GM08714 (cell line): Measurements from ENCODE around the gene TMIGD3.
"Not testable (repeated sequence)": the region's sequence is repeated elsewhere in the genome, so short reads cannot be mapped to it uniquely, and the experiment has no call there.

ENCODE experiments used
- H3K4me3 ChIP-seq: fragments of 200-500 bp; sonication (Bioruptor generic); 2 replicates; pipeline ENCODE4 v1.5.1; 2014; ENCODE audit warnings: mild to moderate bottlenecking, low read length, inconsistent platforms
- ZNF274 ChIP-seq: IDR thresholded peaks from 2 replicates; pipeline ENCODE4 v1.6.1; 2012; ENCODE audit warnings: mild to moderate bottlenecking, low read depth, low read length

The TMIGD3 gene

GRCh38 chr1:111503585-111504060 lies at the start of gene TMIGD3, which contains the start of gene ADORA3:
Gene TMIGD3 (minus strand): TSS chr1:111503633. CDS start chr1:111503354, 279 bp downstream.
Gene ADORA3 (minus strand): TSS chr1:111503633. CDS start chr1:111503354, 279 bp downstream.
- TF ChIP-seq ZNF274, result no peak
- H3K4me3 ChIP-seq, result no peak within 1 kb of the TSS

DNA sequence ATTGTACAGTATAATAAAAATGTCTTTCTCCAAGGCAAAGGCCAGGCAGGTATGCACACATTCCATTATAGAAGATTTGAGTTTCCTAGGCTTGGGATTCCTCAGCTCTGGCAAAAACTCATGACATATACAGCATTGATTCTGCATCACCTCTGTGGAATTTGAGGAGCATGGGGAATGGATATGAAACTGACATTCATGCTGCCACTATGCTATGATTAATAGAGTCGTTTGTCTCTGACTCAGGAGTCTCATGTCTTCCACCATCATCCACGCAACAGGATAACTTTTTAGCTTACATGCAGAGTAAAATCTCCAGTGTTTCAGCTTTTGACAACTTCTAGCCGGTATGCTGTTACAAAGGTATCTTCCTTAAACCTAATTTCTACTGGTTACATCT lies 49.8 kb upstream of the TMIGD3 start:
- no peak overlapping the region for H3K4me3 ChIP-seq
- TF ChIP-seq ZNF274, result no peak

DNA sequence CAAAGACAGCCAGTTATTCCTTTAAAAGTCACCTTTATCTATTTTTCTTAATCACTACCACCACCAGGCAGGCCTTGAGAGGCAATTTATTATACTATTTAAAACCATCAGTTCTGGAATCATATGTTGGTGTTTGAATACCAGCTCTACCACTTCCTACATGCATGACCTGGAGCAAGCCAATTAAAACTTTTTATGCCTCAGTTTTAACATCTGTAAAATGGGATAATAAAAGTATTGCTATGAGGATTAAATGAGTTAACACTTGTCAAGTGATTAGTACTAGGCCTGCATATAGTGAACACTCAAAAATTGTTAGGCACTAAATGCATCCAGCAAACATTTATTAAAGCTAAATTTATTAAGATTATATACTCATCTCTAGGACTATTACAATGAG lies 49.2 kb upstream of the TMIGD3 start:
- no peak for TF ChIP-seq ZNF274
- no peak overlapping the region for H3K4me3 ChIP-seq

- no peak overlapping the region for H3K4me3 ChIP-seq
- no peak for TF ChIP-seq ZNF274
Observed at GRCh38 chr1:111551623-111552411, 48.4 kb upstream of the TMIGD3 start.

GRCh38 chr1:111547786-111548185 lies 44.4 kb upstream of the TMIGD3 start:
- not testable (repeated sequence) for H3K4me3 ChIP-seq

DNA sequence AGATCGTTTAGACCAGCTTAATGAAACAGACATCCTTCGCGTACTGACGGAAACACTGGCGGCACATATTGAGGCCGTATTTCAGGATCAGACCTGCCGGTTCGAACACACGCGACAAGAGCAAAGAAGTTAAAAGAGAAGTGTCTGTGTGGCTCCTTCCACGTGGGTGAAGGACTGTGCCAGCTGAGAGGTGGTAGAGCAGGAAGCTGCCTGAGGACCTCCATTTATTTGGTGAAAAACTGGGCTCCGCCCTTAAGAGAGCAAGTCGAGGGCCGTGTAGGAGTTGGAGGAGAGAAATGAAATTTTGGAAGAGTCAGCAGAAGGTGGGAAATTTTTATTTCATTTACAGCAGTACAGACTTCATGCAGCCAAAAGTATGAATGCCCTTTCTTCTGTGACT lies 38.8 kb upstream of the TMIGD3 start:
- no peak for TF ChIP-seq ZNF274
- no peak overlapping the region for H3K4me3 ChIP-seq

DNA sequence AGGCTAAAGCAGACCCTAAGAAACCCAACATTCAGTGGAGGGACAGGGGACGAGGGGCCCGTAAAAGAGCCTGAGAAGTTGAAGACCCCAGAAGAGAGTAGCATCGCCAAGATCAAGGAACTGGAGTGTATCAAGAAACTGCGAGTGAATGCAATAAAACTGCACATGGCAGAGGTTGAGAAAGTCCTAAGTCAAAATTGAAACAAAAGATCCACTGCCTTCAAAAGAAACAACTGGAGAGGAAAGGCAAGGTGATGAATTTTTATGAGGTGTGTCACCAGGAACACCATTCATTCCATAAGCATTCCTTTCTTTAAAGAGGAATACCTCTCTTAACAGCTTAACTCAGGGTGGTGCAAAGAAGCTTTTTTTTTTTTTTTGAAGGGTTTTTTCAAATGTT lies 38.3 kb upstream of the TMIGD3 start:
- no peak for TF ChIP-seq ZNF274
- no peak overlapping the region for H3K4me3 ChIP-seq

- no peak for TF ChIP-seq ZNF274
- H3K4me3 ChIP-seq, result no peak overlapping the region
Observed at GRCh38 chr1:111540928-111541327, 37.5 kb upstream of the TMIGD3 start.

DNA sequence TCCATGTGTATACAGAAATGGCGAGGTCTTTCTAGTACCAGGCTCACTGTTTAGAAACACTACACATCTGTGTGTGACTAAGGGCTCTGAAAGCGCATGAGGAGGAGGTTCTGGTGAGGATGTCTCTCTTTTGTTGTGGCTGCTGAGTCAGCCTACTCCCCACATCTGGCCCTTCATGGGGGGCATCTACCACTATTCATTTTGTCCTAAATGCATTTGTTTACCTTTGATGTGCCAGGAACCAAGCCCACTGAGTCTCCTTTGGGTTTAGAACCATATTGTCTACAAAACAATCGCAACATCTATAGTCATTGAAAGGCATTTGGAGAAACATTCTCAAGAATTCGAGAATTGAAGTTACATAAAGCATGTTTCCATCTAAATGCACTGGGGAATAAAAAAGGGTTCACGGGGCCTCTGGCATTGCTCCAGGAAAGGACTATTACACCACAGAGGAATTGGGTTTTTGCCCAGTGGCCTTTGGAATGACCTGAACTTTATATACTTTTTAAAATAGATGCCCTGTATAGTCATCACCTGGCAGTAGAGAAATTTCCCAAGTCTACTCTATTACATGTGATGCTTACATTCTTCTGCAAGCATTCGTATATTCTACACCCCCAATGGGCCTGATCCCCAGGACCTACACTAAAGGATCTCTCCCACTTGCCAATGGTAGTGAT lies 35.1 kb upstream of the TMIGD3 start:
- H3K4me3 ChIP-seq, result no peak overlapping the region
- no peak for TF ChIP-seq ZNF274

DNA sequence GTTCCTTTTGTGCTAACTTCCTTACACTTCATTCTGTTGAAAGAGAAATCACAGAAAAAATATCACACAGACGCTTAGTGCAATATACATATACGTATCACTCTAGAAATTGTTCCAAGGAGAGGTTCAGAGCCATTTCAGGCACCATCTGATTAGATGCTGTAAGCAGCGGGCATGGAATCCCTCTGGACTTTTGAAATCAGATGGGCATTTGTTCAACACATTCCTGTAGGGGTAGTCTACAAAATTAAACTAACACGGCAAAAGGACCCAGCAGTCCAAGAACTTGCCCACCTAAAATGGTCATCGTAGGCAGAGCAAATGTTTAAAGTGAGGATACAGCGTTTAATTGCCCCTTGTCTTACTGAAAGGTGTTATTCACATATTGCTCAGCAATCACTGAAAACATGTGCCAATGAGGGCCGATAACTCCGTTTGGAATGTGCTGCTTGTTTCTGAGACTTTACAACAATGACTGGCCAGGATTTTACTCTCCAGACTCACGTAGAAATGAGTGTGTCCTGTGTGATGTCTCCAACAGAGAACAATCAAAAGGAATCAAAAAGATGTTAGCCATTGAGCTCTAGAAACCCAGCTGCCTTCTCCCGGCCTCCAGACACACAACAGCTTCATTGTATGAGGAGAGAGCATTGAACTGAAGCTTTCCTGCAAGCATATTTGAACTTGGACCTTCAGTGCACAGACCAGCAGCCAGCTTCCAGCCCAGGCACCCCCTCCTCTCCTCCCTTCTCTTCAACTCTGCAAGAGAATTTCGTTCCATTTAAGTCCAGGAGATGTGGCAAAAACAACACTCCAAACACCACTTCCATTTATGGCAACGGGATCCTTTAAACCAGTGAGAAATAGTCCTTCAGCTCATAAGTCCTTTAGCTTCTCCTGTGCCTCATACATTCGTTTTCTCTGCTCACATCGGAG lies 32.1 kb upstream of the TMIGD3 start:
- H3K4me3 ChIP-seq, result no peak overlapping the region
- TF ChIP-seq ZNF274, result no peak

DNA sequence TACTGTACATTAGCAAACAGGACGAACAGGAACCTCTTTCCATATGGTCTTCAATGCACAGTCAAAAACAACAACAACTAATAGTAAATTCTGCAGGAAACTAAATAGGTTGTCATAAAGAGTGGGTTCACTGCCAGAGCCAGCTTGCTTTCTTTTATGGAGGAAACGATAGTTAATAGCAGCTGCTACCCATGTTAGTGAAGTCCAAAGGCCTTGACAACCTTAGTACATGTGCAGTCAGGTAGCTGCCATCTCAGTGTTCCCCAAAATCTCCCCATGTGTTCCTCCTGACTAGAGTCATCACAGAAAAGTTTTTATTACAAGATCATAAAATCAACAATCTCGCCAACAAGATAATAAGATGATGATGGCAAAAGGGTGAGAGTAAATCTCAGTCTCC lies 16.6 kb upstream of the TMIGD3 start:
- no peak for TF ChIP-seq ZNF274

GRCh38 chr1:111517469-111518225 lies 14.2 kb upstream of the TMIGD3 start:
- TF ChIP-seq ZNF274, result no peak

More for the DNA sequence above, 16.6 kb upstream of the TMIGD3 start:
- no peak overlapping the region for H3K4me3 ChIP-seq

DNA sequence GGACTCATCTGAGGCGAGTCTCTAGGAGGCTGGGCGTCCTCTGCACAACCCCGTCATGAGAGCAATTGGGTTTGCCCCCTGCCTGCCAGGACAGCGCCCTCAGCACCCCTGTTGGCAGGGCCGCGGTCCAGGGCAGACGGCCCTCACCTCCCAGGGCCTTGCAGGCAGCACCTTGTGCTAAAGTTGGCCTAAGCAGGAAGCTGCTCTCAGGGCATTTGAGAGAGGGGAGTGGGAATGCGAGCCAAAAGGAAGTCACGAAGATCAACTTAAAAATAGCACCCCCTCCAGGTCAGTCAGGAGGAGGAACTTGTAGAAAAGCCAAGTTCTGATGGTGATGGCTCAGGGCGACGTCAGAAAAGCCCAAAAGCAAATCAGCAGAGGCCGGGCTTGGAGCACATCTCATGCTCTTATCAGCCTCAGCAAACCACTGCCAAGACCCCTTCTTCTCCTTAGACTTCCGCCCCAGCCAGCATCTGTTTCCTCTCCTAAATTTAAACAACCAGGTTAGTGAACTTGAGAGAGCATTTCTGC lies 12.6 kb upstream of the TMIGD3 start:
- no peak for TF ChIP-seq ZNF274

More at GRCh38 chr1:111517469-111518225, 14.2 kb upstream of the TMIGD3 start:
- no peak overlapping the region for H3K4me3 ChIP-seq

More for the DNA sequence above, 12.6 kb upstream of the TMIGD3 start:
- peak overlapping the region; percentile 28; the same call in 1 of the 2 replicates for H3K4me3 ChIP-seq
